Gastroesophageal sphincter (tissue), 4 donors: ENCODE data around the gene HPD. TPM values are rescaled to one million over a fixed set of nuclear protein-coding genes. Genes with fewer than 3 reads are reported as not detected.

ENCODE experiments used
- ATAC-seq: fragments of 150-250 bp; one replicate; pipeline ENCODE4 v1.9.1; 2016; ENCODE audit warnings: mild to moderate bottlenecking, moderate library complexity
- H3K27ac ChIP-seq, 4 donors: fragments of 200-600 bp; sonication (generic) in 3 of 4; 1 replicate in 3 of 4; 2 replicates in 1 of 4; pipeline ENCODE4 v1.5.1; 2016 to 2019
- H3K27me3 ChIP-seq: fragments of 200-600 bp; sonication (generic); one replicate; pipeline ENCODE4 v1.5.1; 2019
- H3K36me3 ChIP-seq, 2 donors: fragments of 200-600 bp; sonication (generic); one replicate each; pipeline ENCODE4 v1.5.1; 2019; ENCODE audit warnings: control low read depth in 1 of 2
- H3K4me1 ChIP-seq, 3 donors: fragments of 200-600 bp; sonication (generic); 1 replicate in 2 of 3; 2 replicates in 1 of 3; pipeline ENCODE4 v1.5.1; 2016 to 2019; ENCODE audit warnings: control low read depth in 2 of 3
- H3K4me3 ChIP-seq, 2 donors: fragments of 200-600 bp; sonication (generic); one replicate each; pipeline ENCODE4 v1.5.1; 2019; ENCODE audit warnings: mild to moderate bottlenecking in 1 of 2, moderate library complexity in 1 of 2
- H3K9me3 ChIP-seq, 3 donors: fragments of 200-600 bp; sonication (generic); one replicate each; pipeline ENCODE4 v1.5.1; 2017 to 2019; ENCODE audit warnings: control low read depth in 2 of 3
- CTCF ChIP-seq, 4 experiments: fragments of 200-600 bp in 2 of 4; fragments of 450-650 bp in 2 of 4; sonication (generic) in 1 of 4; IDR thresholded peaks; one replicate each; pipeline ENCODE4 v1.5.1; 2017 to 2019; ENCODE audit warnings: antibody characterized with exemption in 4 of 4, mild to moderate bottlenecking in 2 of 4, moderate library complexity in 2 of 4
- EP300 ChIP-seq: sonication (generic); formaldehyde crosslinking; IDR thresholded peaks from one replicate; pipeline ENCODE4 v1.6.1; 2017; ENCODE audit warnings: antibody characterized with exemption, mild to moderate bottlenecking
- POLR2A ChIP-seq, 2 donors: fragments of 450-650 bp; IDR thresholded peaks; one replicate each; pipeline ENCODE4 v1.6.1; 2017; ENCODE audit warnings: antibody characterized with exemption in 2 of 2, mild to moderate bottlenecking in 2 of 2, moderate library complexity in 1 of 2
- POLR2AphosphoS5 ChIP-seq: sonication (generic); formaldehyde crosslinking; IDR thresholded peaks from one replicate; pipeline ENCODE4 v1.6.1; 2017; ENCODE audit warnings: antibody characterized with exemption
- WGBS, 2 donors: methylation state at CpG; one replicate each; pipeline ENCODE4 v1.1.5; 2018; ENCODE audit warnings: low coverage in 1 of 2; 5-methylcytosine and 5-hydroxymethylcytosine counted together
- total RNA-seq, 4 donors: library from RNA; depleted of rRNA; stranded (reverse); fragments of >200 nt; gene quantifications; one replicate each; pipeline ENCODE4 v1.1.0, GENCODE V29; 2016

HPD gene
- total RNA-seq, 4 donors from 2014 or later = 1.2 to 5.0 (median 2.6) TPM; not detected in 1

GRCh38 chr12:121802485-121802842, 56.2 kb downstream of the HPD start:
- TF ChIP-seq CTCF (IDR thresholded peaks at IDR 0.05) (peak in 1 of 4 experiments; percentile 4), POLR2A (IDR thresholded peaks at IDR 0.05) (no peak)
- H3K27ac ChIP-seq = peak overlapping the region; percentile 100
- H3K36me3 ChIP-seq = peaks cover 0 to 7% of the 10 kb centered on the region in 2 donors
- H3K9me3 ChIP-seq = no peaks in the 10 kb centered on the region
- peaks cover 4 to 62% (median 34%) of the 10 kb centered on the region in 3 donors for H3K4me1 ChIP-seq
- WGBS, 2 donors = 0% methylated on average over 1 of the region's 1 CpG
- no peaks in the 10 kb centered on the region for H3K27me3 ChIP-seq
- ATAC-seq = no peak
- peak overlapping the region; percentile 85 for H3K4me3 ChIP-seq

GRCh38 chr12:121801595-121802484, 56.8 kb downstream of the HPD start:
- ATAC-seq = no peak
- Histone ChIP-seq H3K27me3 (no peaks in the 10 kb centered on the region), H3K4me3 (peak overlapping the region; percentile 85), H3K9me3 (no peaks in the 10 kb centered on the region), H3K36me3 (peaks cover 0 to 3% of the 10 kb centered on the region in 2 donors), H3K27ac (peak overlapping the region; percentile 100), H3K4me1 (peaks cover 6 to 62% (median 34%) of the 10 kb centered on the region in 3 donors)
- WGBS, 2 donors = 3% methylated on average over 15 to 17 of the region's 18 CpGs
- no peak for TF ChIP-seq CTCF (IDR thresholded peaks at IDR 0.05)
- no peak for TF ChIP-seq EP300
- no peak for TF ChIP-seq POLR2AphosphoS5
- no peak for TF ChIP-seq POLR2A (IDR thresholded peaks at IDR 0.05)

DNA sequence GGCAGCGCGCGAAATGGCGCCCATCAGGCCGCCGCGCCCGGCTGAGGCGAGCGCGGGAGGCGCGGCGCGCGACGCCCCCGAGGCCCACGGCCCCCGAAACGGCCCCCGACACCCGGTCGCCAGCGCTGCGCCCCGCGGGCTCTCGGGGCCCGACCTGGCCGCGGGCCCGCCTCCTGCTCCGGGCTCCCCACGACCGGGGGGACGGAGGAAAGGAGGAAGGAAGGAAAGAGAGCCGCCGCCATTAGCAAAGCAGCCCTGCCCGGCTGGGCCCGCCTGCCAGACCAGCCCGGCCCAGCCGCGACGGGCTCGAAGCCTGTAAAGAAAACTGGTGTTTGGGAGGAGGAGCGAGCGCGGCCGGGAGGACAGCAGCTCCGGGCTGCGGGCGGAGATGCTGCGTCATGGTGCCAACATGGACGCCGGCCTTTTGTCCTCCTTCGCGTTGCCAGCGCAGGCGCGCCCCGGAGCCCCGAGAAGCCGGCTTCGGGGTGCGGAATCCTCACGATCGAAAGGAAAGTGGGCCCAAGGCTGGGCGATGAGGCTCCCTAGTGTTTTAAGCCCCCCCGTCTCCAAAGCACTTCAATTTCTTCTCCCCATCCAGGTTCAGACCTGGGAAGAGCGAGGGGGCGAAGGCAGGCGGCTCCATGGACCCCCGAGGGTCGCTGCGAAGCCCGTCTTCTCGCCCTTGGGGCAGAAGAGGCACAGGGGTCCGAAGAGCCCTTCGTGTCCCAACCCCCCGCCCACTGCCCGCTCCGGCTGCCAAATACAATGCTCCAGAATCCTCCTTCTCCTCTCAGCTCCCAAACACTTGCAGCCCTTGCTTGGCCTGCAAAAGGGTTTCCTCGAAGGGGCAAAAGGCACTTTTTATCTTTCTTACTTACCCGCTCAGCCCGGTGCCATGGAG, 57.7 kb downstream of the HPD start:
- no peaks in the 10 kb centered on the region for H3K27me3 ChIP-seq
- H3K9me3 ChIP-seq = no peaks in the 10 kb centered on the region
- peak overlapping the region; percentile 100 for H3K27ac ChIP-seq
- TF ChIP-seq EP300 = no peak
- TF ChIP-seq CTCF (IDR thresholded peaks at IDR 0.05) = no peak
- peak; percentile 59 to 62 for TF ChIP-seq POLR2A (IDR thresholded peaks at IDR 0.05)
- peak; percentile 51 for TF ChIP-seq POLR2AphosphoS5
- WGBS, 2 donors = 0 to 1% methylated on average over 16 to 19 of the region's 86 CpGs
- ATAC-seq = peak; percentile 23
- H3K4me1 ChIP-seq = peaks cover 6 to 62% (median 35%) of the 10 kb centered on the region in 3 donors
- H3K4me3 ChIP-seq = peak overlapping the region; percentile 85
- H3K36me3 ChIP-seq = peaks cover 0 to 5% of the 10 kb centered on the region in 2 donors

GRCh38 chr12:121799842-121800693, 58.6 kb downstream of the HPD start:
- Histone ChIP-seq H3K4me3 (peak overlapping the region; percentile 85), H3K9me3 (no peaks in the 10 kb centered on the region), H3K27ac (peak overlapping the region; percentile 100), H3K4me1 (peaks cover 6 to 62% (median 40%) of the 10 kb centered on the region in 3 donors), H3K36me3 (peaks cover 0 to 13% of the 10 kb centered on the region in 2 donors), H3K27me3 (no peaks in the 10 kb centered on the region)
- 0% methylated on average over 4 of the region's 84 CpGs; no CpG with 5 or more reads in 1 of the 2 donors for whole genome bisulfite sequencing, 2 donors
- ATAC-seq = peak; percentile 71
- TF ChIP-seq POLR2A (IDR thresholded peaks at IDR 0.05) = peak; percentile 75 to 84
- TF ChIP-seq EP300 = no peak
- TF ChIP-seq POLR2AphosphoS5 = peak; percentile 73
- TF ChIP-seq CTCF (IDR thresholded peaks at IDR 0.05) = no peak
